Ovary (tissue), 9 donors: ENCODE measurements around the gene PLCB4. TPM values are rescaled to one million over a fixed set of nuclear protein-coding genes. Genes with fewer than 3 reads are reported as not detected.

Source experiments
- DNase-seq, 5 donors: peaks; one replicate each; pipeline ENCODE4 v3.0.0-alpha.2; 2019 to 2020
- H3K27ac ChIP-seq, 2 donors: fragments of 200-600 bp; one replicate each; pipeline versions ENCODE4 v1.5.1 to v1.8.0; 2019 to 2022
- H3K27me3 ChIP-seq: fragments of 200-600 bp; one replicate; pipeline ENCODE4 v1.8.0; 2022
- H3K36me3 ChIP-seq: fragments of 200-600 bp; sonication (generic); one replicate; pipeline ENCODE4 v1.5.1; 2019
- H3K4me1 ChIP-seq: one replicate; pipeline ENCODE4 v1.8.1; 2013; ENCODE audit warnings: mild to moderate bottlenecking, moderate library complexity; ENCODE audit not compliant: insufficient read depth
- H3K4me3 ChIP-seq: fragments of 200-600 bp; sonication (generic); one replicate; pipeline ENCODE4 v1.5.1; 2017
- H3K9me3 ChIP-seq, 2 donors: fragments of 200-600 bp in 1 of 2; sonication (generic) in 1 of 2; one replicate each; pipeline versions ENCODE4 v1.5.1 to v1.8.1; 2013 to 2019; ENCODE audit warnings: mild to moderate bottlenecking in 1 of 2, moderate library complexity in 1 of 2
- CTCF ChIP-seq, 3 donors: fragments of 450-650 bp in 2 of 3; fragments of 200-600 bp in 1 of 3; IDR thresholded peaks; one replicate each; pipeline versions ENCODE4 v1.5.1 to v1.8.0; 2016 to 2022; ENCODE audit warnings: antibody characterized with exemption in 3 of 3, mild to moderate bottlenecking in 1 of 3
- EP300 ChIP-seq: sonication (generic); formaldehyde crosslinking; IDR thresholded peaks from one replicate; pipeline ENCODE4 v1.6.1; 2017; ENCODE audit warnings: antibody characterized with exemption
- POLR2A ChIP-seq: fragments of 450-650 bp; IDR thresholded peaks from one replicate; pipeline ENCODE4 v1.6.1; 2017; ENCODE audit warnings: antibody characterized with exemption, mild to moderate bottlenecking, moderate library complexity
- WGBS, 3 donors: extraction: QIAGEN DNeasy Blood & Tissue Kit in 1 of 3; methylation state at CpG; one replicate each; pipeline versions ENCODE4 v1.1.5 to v1.1.7; 2013 to 2017; 5-methylcytosine and 5-hydroxymethylcytosine counted together
- intact Hi-C, 4 donors: fragments of 100-400 bp; cut with DNase I; formaldehyde crosslinking; loops; one replicate each; pipeline versions ENCODE4 v1.11.0 to v1.15.1; 2022 to 2023
- polyA plus RNA-seq, 2 donors: library from polyadenylated mRNA; stranded (reverse); fragments of 200-250 nt in 1 of 2; fragments of 350-450 nt in 1 of 2; fragmentation: Illumina TruSeq in 1 of 2; extraction: RNeasy Lipid Tissue Mini Kit (QIAGEN cat#74804) in 1 of 2; gene quantifications; one replicate each; pipeline ENCODE4 v1.2.3, GENCODE V29; 2013 to 2014
- total RNA-seq, 7 donors: library from RNA; depleted of rRNA in 2 of 7; stranded (reverse); fragments of >200 nt in 2 of 7; fragmentation: NEBNext Ultra II Directional in 3 of 7; extraction: Animal tissue kit (Norgen Biotek cat#: 25700) in 3 of 7; gene quantifications; one replicate each; pipeline versions ENCODE4 v1.1.0 to v1.2.4, GENCODE V29; 2016 to 2023
- donor health status: DM: no; HTN: no; CAD: no; lungs with moderate emphysema.
- donor health status: DM: no; HTN: no; CAD: no.
- donor health status: Bipolar disorder and iron deficiency.
- donor health status: DM: yes; HTN: yes; CAD: no.
- donor health status: DM: no; HTN: no; CAD: no.
- donor health status: DM: yes; HTN: yes; CAD: no.

Gene PLCB4
- total and polyA plus RNA-seq, 9 donors: 2.8 to 11.8 (median 5.6) TPM

- no peaks in the 10 kb centered on the region for H3K27me3 ChIP-seq
- no peaks in the 10 kb centered on the region for H3K36me3 ChIP-seq
- TF ChIP-seq CTCF (IDR thresholded peaks at IDR 0.05): no peak
- no peak for TF ChIP-seq POLR2A
- no peak for TF ChIP-seq EP300
- H3K4me3 ChIP-seq: no peak overlapping the region
- H3K9me3 ChIP-seq: no peaks in the 10 kb centered on the region
- intact Hi-C loops: no loop called here
- WGBS, 3 donors: 71 to 83% (median 78%) methylated on average over 3 of the region's 3 CpGs
- no peak overlapping the region for H3K27ac ChIP-seq
- no peaks in the 10 kb centered on the region for H3K4me1 ChIP-seq
- DNase-seq: no peak
Measured at GRCh38 chr20:9028419-9028818, 40.5 kb upstream of the PLCB4 start.

DNA sequence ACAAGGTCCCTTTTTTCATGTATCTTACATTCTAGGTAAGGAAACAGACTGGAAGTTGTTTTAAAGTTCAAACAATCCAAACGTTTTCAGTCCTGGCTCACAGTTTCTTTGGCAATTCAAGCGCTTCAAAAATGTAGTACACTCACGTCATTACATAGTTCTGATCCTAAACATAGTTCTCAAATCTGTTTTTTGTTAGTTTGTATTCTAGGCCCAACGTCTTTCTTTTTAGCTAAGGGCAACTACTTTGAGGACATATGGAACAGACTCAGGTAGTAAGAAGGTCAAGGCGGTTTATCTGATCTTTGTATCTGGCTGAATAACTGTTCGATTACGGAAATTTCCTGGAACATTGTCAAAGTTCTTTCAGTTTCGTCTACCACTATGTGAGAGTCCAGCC, 36.9 kb upstream of the PLCB4 start:
- intact Hi-C loops: no loop called here
- no peak overlapping the region for H3K4me3 ChIP-seq
- no peaks in the 10 kb centered on the region for H3K36me3 ChIP-seq
- no peaks in the 10 kb centered on the region for H3K27me3 ChIP-seq
- no peak for TF ChIP-seq EP300
- TF ChIP-seq CTCF (IDR thresholded peaks at IDR 0.05): no peak
- TF ChIP-seq POLR2A: no peak
- WGBS, 3 donors: 73 to 75% (median 75%) methylated on average over 8 of the region's 8 CpGs
- H3K9me3 ChIP-seq: no peaks in the 10 kb centered on the region
- DNase-seq: no peak
- H3K27ac ChIP-seq: no peak overlapping the region
- no peaks in the 10 kb centered on the region for H3K4me1 ChIP-seq

DNA sequence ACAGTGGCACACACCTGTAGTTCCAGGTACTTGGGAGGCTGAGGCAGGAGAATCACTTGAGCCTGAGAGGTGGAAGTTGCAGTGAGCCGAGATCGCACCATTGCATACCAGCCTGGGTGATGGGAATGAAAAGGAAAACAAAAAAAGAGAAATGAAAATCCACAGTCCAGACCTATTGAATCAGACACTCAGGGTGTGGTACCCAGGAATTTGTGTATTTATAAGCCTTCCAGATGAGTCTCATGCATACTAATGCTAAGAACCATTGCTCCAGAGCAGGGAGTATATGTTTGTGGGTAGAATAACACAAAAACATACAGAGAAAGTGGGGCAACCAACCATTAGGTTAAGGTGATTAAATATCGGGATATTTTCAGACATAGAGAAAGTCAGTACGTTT, 36.1 kb upstream of the PLCB4 start:
- H3K36me3 ChIP-seq: no peaks in the 10 kb centered on the region
- no peak for DNase-seq
- intact Hi-C loops: no loop called here
- H3K4me1 ChIP-seq: no peaks in the 10 kb centered on the region
- 94 to 96% (median 94%) methylated on average over 4 of the region's 4 CpGs for WGBS, 3 donors
- no peaks in the 10 kb centered on the region for H3K27me3 ChIP-seq
- no peak overlapping the region for H3K27ac ChIP-seq
- TF ChIP-seq CTCF (IDR thresholded peaks at IDR 0.05): no peak
- no peak for TF ChIP-seq EP300
- TF ChIP-seq POLR2A: no peak
- no peak overlapping the region for H3K4me3 ChIP-seq
- no peaks in the 10 kb centered on the region for H3K9me3 ChIP-seq

GRCh38 chr20:9035126-9035525, 33.8 kb upstream of the PLCB4 start:
- 63 to 76% (median 67%) methylated on average over 3 of the region's 3 CpGs for WGBS, 3 donors
- H3K9me3 ChIP-seq: no peaks in the 10 kb centered on the region
- H3K4me3 ChIP-seq: no peak overlapping the region
- TF ChIP-seq POLR2A: no peak
- no peak for TF ChIP-seq EP300
- no peak for TF ChIP-seq CTCF (IDR thresholded peaks at IDR 0.05)
- intact Hi-C loops: no loop called here
- no peak overlapping the region for H3K27ac ChIP-seq
- no peaks in the 10 kb centered on the region for H3K4me1 ChIP-seq
- no peak for DNase-seq
- H3K36me3 ChIP-seq: no peaks in the 10 kb centered on the region
- no peaks in the 10 kb centered on the region for H3K27me3 ChIP-seq

DNA sequence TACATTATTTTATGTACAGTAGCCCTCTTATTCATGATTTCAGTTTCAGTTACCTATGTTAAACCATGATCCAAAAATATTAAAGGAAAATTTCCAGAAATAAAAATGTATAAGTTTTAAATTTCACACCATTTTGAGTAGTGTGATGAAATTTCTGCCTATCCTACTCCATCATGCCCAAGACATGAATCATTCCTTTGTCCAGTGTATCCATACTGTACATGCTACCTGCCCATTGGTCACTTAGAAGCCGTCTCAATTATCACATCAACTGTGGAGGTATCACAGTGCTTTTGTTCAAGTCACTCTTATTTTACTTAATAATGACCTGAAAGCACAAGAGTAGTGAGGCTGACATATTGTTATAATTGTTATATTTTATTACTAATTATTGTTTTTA, 32.3 kb upstream of the PLCB4 start:
- Histone ChIP-seq H3K36me3 (no peaks in the 10 kb centered on the region), H3K4me3 (no peak overlapping the region), H3K4me1 (no peaks in the 10 kb centered on the region), H3K9me3 (no peaks in the 10 kb centered on the region), H3K27ac (no peak overlapping the region), H3K27me3 (no peaks in the 10 kb centered on the region)
- TF ChIP-seq POLR2A (no peak), EP300 (no peak)
- intact Hi-C loops: no loop called here
- 88 to 92% (median 90%) methylated on average over 1 of the region's 1 CpG for WGBS, 3 donors
- no peak for DNase-seq
